ENCODE measurements around the gene IGF2R. TPM values are rescaled to one million over a fixed set of nuclear protein-coding genes. Genes with fewer than 3 reads are reported as not detected.
A peak's percentile ranks its signal among the peaks of the same experiment; 100 is the strongest.

Gene IGF2R
- total and polyA plus RNA-seq, 2 donors (not counting 1 experiment from before 2014, with no cell fraction given), result 9.5 to 53.3 TPM

- Mint-ChIP-seq H3K4me3 (peak overlapping the region; percentile 92), H3K27ac (peak overlapping the region; percentile 86), H3K27me3 (no peaks in the 10 kb centered on the region), H3K4me1 (peaks cover 43% of the 10 kb centered on the region), H3K9me3 (ENCODE audit: insufficient read depth) (no peaks in the 10 kb centered on the region)
- peaks cover 12 to 25% of the 10 kb centered on the region in 2 donors for H3K4me1 ChIP-seq (ENCODE audit: control insufficient read depth in 2 of 2, insufficient read depth in 2 of 2, low read length in 2 of 2)
- no peak for DNase-seq
- no peaks in the 10 kb centered on the region for H3K36me3 ChIP-seq (replicated peaks in 1 of 2; ENCODE audit: control extremely low read depth in 1 of 2, control insufficient read depth in 1 of 2, extremely low read depth in 1 of 2, insufficient read depth in 2 of 2, low read length in 1 of 2)
- TF ChIP-seq EZH2 (IDR thresholded peaks at IDR 0.05; ENCODE audit: borderline replicate concordance, insufficient read depth, low read depth, low read length, poor library complexity, severe bottlenecking), result no peak
- TF ChIP-seq CTCF (IDR thresholded peaks at IDR 0.05), result no peak
- H4K20me1 ChIP-seq (ENCODE audit: control insufficient read depth, insufficient read depth, low read length, poor library complexity, severe bottlenecking), result peaks cover 42% of the 10 kb centered on the region
- CTCF ChIA-PET, result interaction anchor here (1.0 to 1.1 kb wide), 2 partner anchors 9 to 12 kb away, joined by 3 to 4 read pairs; no protein-coding TSS in a partner anchor
- peak; percentile 44 for ATAC-seq (ENCODE audit: low read depth)
- WGBS (ENCODE audit: insufficient coverage), result under 1% methylated on average over 90 of the region's 91 CpGs
- H2AFZ ChIP-seq (ENCODE audit: insufficient read depth, low read depth, low read length, poor library complexity, severe bottlenecking), result peak overlapping the region; percentile 82
- peak overlapping the region in 1 of 2 donors; percentile 58 for H3K27ac ChIP-seq (ENCODE audit: low read length in 2 of 2)
- peak overlapping the region; percentile 89 for H3K4me2 ChIP-seq (replicated peaks; ENCODE audit: low read depth, low read length, poor library complexity, severe bottlenecking)
- peaks cover 53% of the 10 kb centered on the region for H3K79me2 ChIP-seq (ENCODE audit: control insufficient read depth, insufficient read depth, low read length)
- no peaks in the 10 kb centered on the region for H3K9me3 ChIP-seq (ENCODE audit: control extremely low read depth in 1 of 3, control insufficient read depth in 2 of 3, insufficient read depth in 1 of 3, low read length in 2 of 3)
- peak overlapping the region; percentile 49 to 85 (median 63) for H3K4me3 ChIP-seq (ENCODE audit: control extremely low read depth in 1 of 5, extremely low read depth in 1 of 5, insufficient read depth in 1 of 5, low read depth in 2 of 5, low read length in 4 of 5)
- no peaks in the 10 kb centered on the region for H3K27me3 ChIP-seq (replicated peaks in 1 of 4; ENCODE audit: control extremely low read depth in 1 of 4, control insufficient read depth in 3 of 4, insufficient read depth in 4 of 4, low read length in 3 of 4)
- POLR2A ChIA-PET, result interaction anchor here (1.0 kb wide), 1 partner anchor 10 kb away, joined by 7 read pairs; no protein-coding TSS in a partner anchor
- intact Hi-C loops (cut with micrococcal nuclease), result loop anchor here (1.0 to 2.0 kb wide), 3 partner anchors 13 to 277 kb away; partner anchors contain the start of genes SOD2 and WTAP
- peak overlapping the region; percentile 86 for H3K9ac ChIP-seq (ENCODE audit: low read length)
These were observed 476 bp downstream of the IGF2R start for GRCh38 chr6:159969204-159969912.

- Histone ChIP-seq H3K4me2 (replicated peaks; ENCODE audit: low read depth, low read length, poor library complexity, severe bottlenecking) (peak overlapping the region; percentile 89), H3K27me3 (replicated peaks in 1 of 4; ENCODE audit: control extremely low read depth in 1 of 4, control insufficient read depth in 3 of 4, insufficient read depth in 4 of 4, low read length in 3 of 4) (no peaks in the 10 kb centered on the region), H3K36me3 (replicated peaks in 1 of 2; ENCODE audit: control extremely low read depth in 1 of 2, control insufficient read depth in 1 of 2, extremely low read depth in 1 of 2, insufficient read depth in 2 of 2, low read length in 1 of 2) (no peaks in the 10 kb centered on the region), H3K4me3 (ENCODE audit: control extremely low read depth in 1 of 5, extremely low read depth in 1 of 5, insufficient read depth in 1 of 5, low read depth in 2 of 5, low read length in 4 of 5) (peak overlapping the region; percentile 49 to 85 (median 63)), H4K20me1 (ENCODE audit: control insufficient read depth, insufficient read depth, low read length, poor library complexity, severe bottlenecking) (peaks cover 48% of the 10 kb centered on the region), H3K9ac (ENCODE audit: low read length) (peak overlapping the region; percentile 86), H3K9me3 (ENCODE audit: control extremely low read depth in 1 of 3, control insufficient read depth in 2 of 3, insufficient read depth in 1 of 3, low read length in 2 of 3) (no peaks in the 10 kb centered on the region), H3K27ac (ENCODE audit: low read length in 2 of 2) (no peak overlapping the region), H2AFZ (ENCODE audit: insufficient read depth, low read depth, low read length, poor library complexity, severe bottlenecking) (peak overlapping the region; percentile 82), H3K4me1 (ENCODE audit: control insufficient read depth in 2 of 2, insufficient read depth in 2 of 2, low read length in 2 of 2) (peaks cover 12 to 25% of the 10 kb centered on the region in 2 donors), H3K79me2 (ENCODE audit: control insufficient read depth, insufficient read depth, low read length) (peaks cover 58% of the 10 kb centered on the region)
- Mint-ChIP-seq H3K9me3 (ENCODE audit: insufficient read depth) (no peaks in the 10 kb centered on the region), H3K27me3 (no peaks in the 10 kb centered on the region), H3K4me1 (peaks cover 45% of the 10 kb centered on the region), H3K27ac (peak overlapping the region; percentile 86), H3K4me3 (peak overlapping the region; percentile 92)
- POLR2A ChIA-PET, result interaction anchor here (1.0 kb wide), 1 partner anchor 9 kb away, joined by 7 read pairs; no protein-coding TSS in a partner anchor
- TF ChIP-seq EZH2 (IDR thresholded peaks at IDR 0.05; ENCODE audit: borderline replicate concordance, insufficient read depth, low read depth, low read length, poor library complexity, severe bottlenecking) (no peak), CTCF (IDR thresholded peaks at IDR 0.05) (no peak)
- CTCF ChIA-PET, result interaction anchor here (1.1 kb wide), 1 partner anchor 9 kb away, joined by 3 read pairs; no protein-coding TSS in a partner anchor
- 17% methylated on average over 3 of the region's 8 CpGs for WGBS (ENCODE audit: insufficient coverage)
- intact Hi-C loops (cut with micrococcal nuclease), result loop anchor here (1.0 to 5.0 kb wide), 4 partner anchors 12 to 277 kb away; partner anchors contain the start of genes SOD2 and WTAP
- ATAC-seq (ENCODE audit: low read depth), result no peak
- DNase-seq, result no peak
These were observed 1.0 kb downstream of the IGF2R start for GRCh38 chr6:159969921-159970320.
